PC-3 (cell line): ENCODE measurements around the gene ARHGAP24. TPM values are rescaled to one million over a fixed set of nuclear protein-coding genes. Genes with fewer than 3 reads are reported as not detected.

ENCODE experiments used
- ATAC-seq: fragments of 200-7000 bp; cut with Tn5 transposase; 2 replicates; pipeline ENCODE4 v1.9.1; 2020; ENCODE audit warnings: mild to moderate bottlenecking, moderate library complexity
- BruUV-seq: library from RNA; stranded (reverse); fragments of 400-500 nt; replicated peaks from 2 replicates; lab custom pipeline; 2021; lab: Mats Ljungman, UMichigan
- CTCF ChIA-PET: fragments of 300-600 bp; sonication (Branson Sonifier 250); formaldehyde crosslinking; loops from one replicate; lab custom pipeline; 2022; ENCODE audit warnings: antibody characterized with exemption; lab: Charles Lee
- POLR2A ChIA-PET: fragments of 300-600 bp; sonication (Branson Sonifier 250); formaldehyde crosslinking; loops from one replicate; lab custom pipeline; 2022; ENCODE audit warnings: antibody characterized with exemption; ENCODE audit not compliant: unreplicated experiment; lab: Charles Lee
- DNase-seq: peaks from one replicate; pipeline ENCODE4 v3.0.0-alpha.2; 2015
- H2AFZ ChIP-seq: fragments of 300-600 bp; sonication (generic); 2 replicates; pipeline ENCODE4 v1.6.0; 2016; ENCODE audit warnings: antibody characterized with exemption, low read length
- H3F3A ChIP-seq: fragments of 300-600 bp; sonication (generic); one replicate; pipeline ENCODE4 v1.6.0; 2017; ENCODE audit warnings: antibody characterized with exemption, low read length, control low read depth, mild to moderate bottlenecking; ENCODE audit not compliant: unreplicated experiment
- H3K27ac ChIP-seq: fragments of 300-600 bp; sonication (generic); 2 replicates; pipeline ENCODE4 v1.5.1; 2016; ENCODE audit warnings: mild to moderate bottlenecking, low read length
- H3K27me3 ChIP-seq: fragments of 300-600 bp; sonication (generic); 2 replicates; pipeline ENCODE4 v1.6.1; 2016; ENCODE audit warnings: low read length, mixed read lengths
- H3K36me3 ChIP-seq: fragments of 300-600 bp; sonication (generic); 2 replicates; pipeline ENCODE4 v1.6.1; 2016; ENCODE audit warnings: low read depth, mixed run types, low read length, mixed read lengths
- H3K4me1 ChIP-seq: fragments of 300-600 bp; sonication (generic); 2 replicates; pipeline ENCODE4 v1.5.1; 2016; ENCODE audit warnings: low read length; ENCODE audit not compliant: insufficient read depth
- H3K4me2 ChIP-seq: fragments of 300-600 bp; sonication (generic); 2 replicates; pipeline ENCODE4 v1.6.0; 2016; ENCODE audit warnings: low read length
- H3K4me3 ChIP-seq: fragments of 300-600 bp; sonication (generic); 2 replicates; pipeline ENCODE4 v1.5.1; 2016; ENCODE audit warnings: mild to moderate bottlenecking, low read length, mixed read lengths
- H3K79me2 ChIP-seq: fragments of 300-600 bp; sonication (generic); 2 replicates; pipeline ENCODE4 v1.6.1; 2017; ENCODE audit warnings: low read length, mixed read lengths
- H3K9ac ChIP-seq: fragments of 300-600 bp; sonication (generic); 2 replicates; pipeline ENCODE4 v1.6.0; 2016; ENCODE audit warnings: mild to moderate bottlenecking, low read length
- H3K9me2 ChIP-seq: fragments of 300-600 bp; sonication (generic); replicated peaks from 2 replicates; pipeline ENCODE4 v1.6.1; 2016; ENCODE audit warnings: mixed run types, low read length, mixed read lengths
- H3K9me3 ChIP-seq: fragments of 300-600 bp; sonication (generic); 2 replicates; pipeline ENCODE4 v1.6.1; 2016; ENCODE audit warnings: low read length, mixed read lengths
- H4K20me1 ChIP-seq: fragments of 300-600 bp; sonication (generic); 2 replicates; pipeline ENCODE4 v1.6.1; 2016; ENCODE audit warnings: low read length, mixed read lengths
- EZH2 ChIP-seq: fragments of 300-600 bp; sonication (generic); IDR thresholded peaks from one replicate; pipeline ENCODE4 v1.6.1; 2017; ENCODE audit warnings: antibody characterized with exemption, mild to moderate bottlenecking, low read length; ENCODE audit not compliant: unreplicated experiment
- EZH2phosphoT487 ChIP-seq: fragments of 300-600 bp; sonication (generic); IDR thresholded peaks from 2 replicates; pipeline ENCODE4 v1.6.1; 2018; ENCODE audit warnings: mild to moderate bottlenecking, antibody characterized with exemption, low read length, borderline replicate concordance
- intact Hi-C: fragments of 100-400 bp; cut with micrococcal nuclease; formaldehyde crosslinking; loops from 2 replicates; pipeline ENCODE4 v1.9.0; 2023
- total RNA-seq: library from RNA; depleted of rRNA; stranded (reverse); fragments of >200 nt; gene quantifications from 2 replicates; pipeline ENCODE4 v1.2.3, GENCODE V29; 2014
- TF ChIP-seq, protein P1 (sequence below): fragments of 300-600 bp; sonication (generic); conservative IDR thresholded peaks from 2 replicates; pipeline ENCODE4 v1.5.1; 2017; ENCODE audit warnings: antibody characterized with exemption, low read depth, mild to moderate bottlenecking, low read length

ARHGAP24 gene
- total RNA-seq, 1 experiment from 2014 or later: 7.4 TPM

DNA sequence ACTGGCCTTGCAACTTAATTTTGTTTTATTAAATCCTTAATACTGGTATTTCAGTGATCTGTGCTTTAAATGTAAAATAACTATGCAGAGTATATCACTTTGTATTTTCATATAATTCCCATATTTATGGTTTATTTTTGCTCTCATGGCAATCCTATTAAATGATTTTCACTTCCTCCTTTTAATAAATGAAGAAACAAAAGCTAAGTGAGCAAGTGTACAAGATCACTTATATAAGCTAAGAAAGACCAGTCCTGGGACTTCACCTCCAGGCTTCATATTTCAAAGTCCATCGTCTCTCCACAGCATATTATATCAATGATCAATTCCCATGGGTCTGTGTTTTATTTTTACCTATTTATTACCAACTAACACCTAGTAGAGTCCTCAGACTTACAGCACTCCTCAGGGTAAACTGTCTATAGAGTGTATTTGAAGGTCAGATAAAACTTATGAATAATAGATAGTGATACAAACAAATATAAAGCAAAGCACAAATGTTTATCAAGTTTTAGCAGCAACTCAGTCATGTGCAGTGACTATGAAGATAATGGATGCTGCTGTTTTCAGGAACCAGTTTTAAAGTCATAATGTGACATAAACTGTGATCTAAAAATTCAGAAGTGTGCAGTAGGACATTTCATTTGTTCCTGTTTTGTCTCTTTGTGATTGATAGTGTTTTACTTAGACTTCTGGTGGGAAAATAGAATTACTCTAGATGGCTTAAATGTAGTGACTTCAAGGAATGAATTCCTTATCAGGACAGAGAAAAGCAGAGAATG lies 56.8 kb downstream of the ARHGAP24 start:
- H3K9ac ChIP-seq: no peak overlapping the region
- no peaks in the 10 kb centered on the region for H3K9me2 ChIP-seq
- ATAC-seq (no peak), DNase-seq (no peak)
- CTCF ChIA-PET: no interaction called here
- H3K27ac ChIP-seq: no peak overlapping the region
- H3K36me3 ChIP-seq: no peaks in the 10 kb centered on the region
- no peaks in the 10 kb centered on the region for H3K4me1 ChIP-seq
- no peaks in the 10 kb centered on the region for H3K27me3 ChIP-seq
- H4K20me1 ChIP-seq: no peaks in the 10 kb centered on the region
- no TSS peak for BruUV-seq
- no peak overlapping the region for H3K4me2 ChIP-seq
- no peaks in the 10 kb centered on the region for H3K79me2 ChIP-seq
- H3K9me3 ChIP-seq: no peaks in the 10 kb centered on the region
- intact Hi-C loops: no loop called here
- H3F3A ChIP-seq: no peaks in the 10 kb centered on the region
- no peak overlapping the region for H2AFZ ChIP-seq
- H3K4me3 ChIP-seq: no peak overlapping the region
- TF ChIP-seq EZH2phosphoT487: no peak
- TF ChIP-seq, protein P1, sequence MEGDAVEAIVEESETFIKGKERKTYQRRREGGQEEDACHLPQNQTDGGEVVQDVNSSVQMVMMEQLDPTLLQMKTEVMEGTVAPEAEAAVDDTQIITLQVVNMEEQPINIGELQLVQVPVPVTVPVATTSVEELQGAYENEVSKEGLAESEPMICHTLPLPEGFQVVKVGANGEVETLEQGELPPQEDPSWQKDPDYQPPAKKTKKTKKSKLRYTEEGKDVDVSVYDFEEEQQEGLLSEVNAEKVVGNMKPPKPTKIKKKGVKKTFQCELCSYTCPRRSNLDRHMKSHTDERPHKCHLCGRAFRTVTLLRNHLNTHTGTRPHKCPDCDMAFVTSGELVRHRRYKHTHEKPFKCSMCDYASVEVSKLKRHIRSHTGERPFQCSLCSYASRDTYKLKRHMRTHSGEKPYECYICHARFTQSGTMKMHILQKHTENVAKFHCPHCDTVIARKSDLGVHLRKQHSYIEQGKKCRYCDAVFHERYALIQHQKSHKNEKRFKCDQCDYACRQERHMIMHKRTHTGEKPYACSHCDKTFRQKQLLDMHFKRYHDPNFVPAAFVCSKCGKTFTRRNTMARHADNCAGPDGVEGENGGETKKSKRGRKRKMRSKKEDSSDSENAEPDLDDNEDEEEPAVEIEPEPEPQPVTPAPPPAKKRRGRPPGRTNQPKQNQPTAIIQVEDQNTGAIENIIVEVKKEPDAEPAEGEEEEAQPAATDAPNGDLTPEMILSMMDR: no peak
- TF ChIP-seq EZH2: no peak
- POLR2A ChIA-PET: no interaction called here

DNA sequence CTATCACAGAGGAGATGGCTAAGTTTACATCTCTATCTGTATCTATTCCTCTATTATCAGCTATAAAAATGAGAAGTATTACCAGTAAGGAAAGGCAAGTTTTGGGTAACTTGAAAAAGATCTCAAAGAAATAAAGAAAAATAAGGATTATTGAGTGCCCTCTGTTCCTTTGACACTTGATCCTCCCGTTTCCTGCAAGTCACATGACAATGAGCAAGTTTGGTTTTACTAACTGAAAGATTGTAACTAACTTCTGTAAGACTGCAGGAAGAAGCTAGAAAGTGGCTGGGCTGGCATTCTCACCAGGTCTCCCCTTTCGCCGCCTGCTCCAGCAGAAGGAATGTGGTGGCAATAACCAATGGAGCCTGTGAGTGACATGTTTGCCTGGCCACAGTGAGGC lies 59.2 kb downstream of the ARHGAP24 start:
- no peak for TF ChIP-seq EZH2
- no peak for TF ChIP-seq EZH2phosphoT487
- TF ChIP-seq, protein P1: no peak
- ChIA-PET CTCF (no interaction called here), POLR2A (no interaction called here)
- no peak overlapping the region for H3K4me2 ChIP-seq
- no peak overlapping the region for H3K9ac ChIP-seq
- no peaks in the 10 kb centered on the region for H3K36me3 ChIP-seq
- BruUV-seq: no TSS peak
- no peak overlapping the region for H3K4me3 ChIP-seq
- no peaks in the 10 kb centered on the region for H4K20me1 ChIP-seq
- H3K9me3 ChIP-seq: no peaks in the 10 kb centered on the region
- no peak overlapping the region for H2AFZ ChIP-seq
- H3K9me2 ChIP-seq: no peaks in the 10 kb centered on the region
- no peaks in the 10 kb centered on the region for H3F3A ChIP-seq
- H3K4me1 ChIP-seq: no peaks in the 10 kb centered on the region
- DNase-seq (no peak), ATAC-seq (no peak)
- no peaks in the 10 kb centered on the region for H3K79me2 ChIP-seq
- H3K27ac ChIP-seq: no peak overlapping the region
- intact Hi-C loops: no loop called here
- H3K27me3 ChIP-seq: no peaks in the 10 kb centered on the region

DNA sequence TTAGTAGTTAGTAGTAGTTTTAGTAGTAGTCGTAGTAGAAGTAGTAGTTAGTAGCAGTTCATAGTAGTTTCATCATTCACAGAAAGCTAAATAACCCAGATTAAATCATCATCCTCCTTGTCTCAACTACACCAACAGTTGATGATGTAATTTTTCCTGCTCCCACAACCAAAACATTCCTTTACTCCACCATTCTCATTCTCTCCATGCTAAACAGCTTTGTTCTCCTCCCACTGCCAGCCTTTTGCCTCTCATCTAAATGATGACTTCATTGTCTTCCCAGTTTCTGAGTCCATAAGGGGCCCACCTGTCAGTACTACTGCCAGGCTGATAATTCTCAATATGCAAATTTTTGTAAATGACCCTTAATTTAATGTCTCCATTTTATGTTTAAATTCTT lies 68.9 kb downstream of the ARHGAP24 start:
- TF ChIP-seq EZH2phosphoT487 (no peak), EZH2 (no peak)
- TF ChIP-seq, protein P1: no peak
- Histone ChIP-seq H4K20me1 (no peaks in the 10 kb centered on the region), H3K9me2 (no peaks in the 10 kb centered on the region), H3K4me1 (no peaks in the 10 kb centered on the region), H3K79me2 (no peaks in the 10 kb centered on the region), H3K4me2 (no peak overlapping the region), H3F3A (no peaks in the 10 kb centered on the region), H3K9ac (no peak overlapping the region), H3K9me3 (no peaks in the 10 kb centered on the region), H3K36me3 (no peaks in the 10 kb centered on the region), H2AFZ (no peak overlapping the region), H3K27me3 (no peaks in the 10 kb centered on the region), H3K27ac (no peak overlapping the region), H3K4me3 (no peak overlapping the region)
- CTCF ChIA-PET: no interaction called here
- no TSS peak for BruUV-seq
- no peak for DNase-seq
- POLR2A ChIA-PET: no interaction called here
- intact Hi-C loops: no loop called here
- no peak for ATAC-seq
